Measurements from ENCODE around the gene GPER1. TPM values are rescaled to one million over a fixed set of nuclear protein-coding genes. Genes with fewer than 3 reads are reported as not detected.

Gene GPER1
- total and polyA plus RNA-seq, 8 donors, result 0.20 to 3.5 (median 1.0) TPM

DNA sequence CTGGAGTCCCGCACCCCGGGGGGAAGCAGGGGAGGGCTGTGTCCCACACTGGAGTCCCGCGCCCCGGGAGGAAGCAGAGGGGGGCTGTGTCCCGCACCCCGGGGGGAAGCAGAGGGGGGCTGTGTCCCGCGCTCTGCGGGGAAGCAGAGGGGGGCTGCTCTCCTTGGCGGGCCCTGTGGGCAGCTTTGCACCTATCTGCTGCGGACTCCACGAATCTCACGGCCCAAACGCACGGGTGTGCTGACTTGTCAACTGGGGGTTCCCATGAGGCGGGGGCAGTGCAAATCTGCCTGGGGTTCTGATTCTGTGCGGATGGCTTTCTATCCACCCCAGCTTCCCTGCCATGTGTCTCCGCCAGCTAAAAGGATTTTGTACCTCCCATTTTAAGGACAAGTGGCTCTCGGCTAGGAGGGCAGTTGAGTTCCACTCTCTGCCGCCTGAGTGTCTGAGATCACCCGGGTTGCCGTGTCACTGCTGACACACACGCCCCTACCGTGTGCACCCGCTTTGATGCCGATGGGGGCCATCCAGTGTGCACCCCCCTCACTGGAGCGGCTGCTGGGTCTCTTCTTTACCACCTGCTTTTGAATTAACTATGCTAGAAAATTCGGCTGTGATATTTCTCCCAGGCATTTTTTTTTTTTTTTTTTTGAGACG is 20.5 kb downstream of the GPER1 start:
- Histone ChIP-seq H3K9me3 (no peaks in the 10 kb centered on the region), H3K27me3 (no peaks in the 10 kb centered on the region), H3K4me3 (no peak overlapping the region), H3K4me1 (peaks cover 0 to 2% (median 0%) of the 10 kb centered on the region in 3 donors), H3K27ac (no peak overlapping the region), H3K36me3 (no peaks in the 10 kb centered on the region)
- ATAC-seq (no peak), FAIRE-seq (no peak), DNase-seq (peak in 2 of 6 donors; percentile 48)
- WGBS, 2 donors, result 91 to 96% methylated on average over 29 to 30 of the region's 30 CpGs
- intact Hi-C loops (cut with DNase I), result no loop called here
- TF ChIP-seq, protein P1, sequence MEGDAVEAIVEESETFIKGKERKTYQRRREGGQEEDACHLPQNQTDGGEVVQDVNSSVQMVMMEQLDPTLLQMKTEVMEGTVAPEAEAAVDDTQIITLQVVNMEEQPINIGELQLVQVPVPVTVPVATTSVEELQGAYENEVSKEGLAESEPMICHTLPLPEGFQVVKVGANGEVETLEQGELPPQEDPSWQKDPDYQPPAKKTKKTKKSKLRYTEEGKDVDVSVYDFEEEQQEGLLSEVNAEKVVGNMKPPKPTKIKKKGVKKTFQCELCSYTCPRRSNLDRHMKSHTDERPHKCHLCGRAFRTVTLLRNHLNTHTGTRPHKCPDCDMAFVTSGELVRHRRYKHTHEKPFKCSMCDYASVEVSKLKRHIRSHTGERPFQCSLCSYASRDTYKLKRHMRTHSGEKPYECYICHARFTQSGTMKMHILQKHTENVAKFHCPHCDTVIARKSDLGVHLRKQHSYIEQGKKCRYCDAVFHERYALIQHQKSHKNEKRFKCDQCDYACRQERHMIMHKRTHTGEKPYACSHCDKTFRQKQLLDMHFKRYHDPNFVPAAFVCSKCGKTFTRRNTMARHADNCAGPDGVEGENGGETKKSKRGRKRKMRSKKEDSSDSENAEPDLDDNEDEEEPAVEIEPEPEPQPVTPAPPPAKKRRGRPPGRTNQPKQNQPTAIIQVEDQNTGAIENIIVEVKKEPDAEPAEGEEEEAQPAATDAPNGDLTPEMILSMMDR (IDR thresholded peaks at IDR 0.05), result no peak

DNA sequence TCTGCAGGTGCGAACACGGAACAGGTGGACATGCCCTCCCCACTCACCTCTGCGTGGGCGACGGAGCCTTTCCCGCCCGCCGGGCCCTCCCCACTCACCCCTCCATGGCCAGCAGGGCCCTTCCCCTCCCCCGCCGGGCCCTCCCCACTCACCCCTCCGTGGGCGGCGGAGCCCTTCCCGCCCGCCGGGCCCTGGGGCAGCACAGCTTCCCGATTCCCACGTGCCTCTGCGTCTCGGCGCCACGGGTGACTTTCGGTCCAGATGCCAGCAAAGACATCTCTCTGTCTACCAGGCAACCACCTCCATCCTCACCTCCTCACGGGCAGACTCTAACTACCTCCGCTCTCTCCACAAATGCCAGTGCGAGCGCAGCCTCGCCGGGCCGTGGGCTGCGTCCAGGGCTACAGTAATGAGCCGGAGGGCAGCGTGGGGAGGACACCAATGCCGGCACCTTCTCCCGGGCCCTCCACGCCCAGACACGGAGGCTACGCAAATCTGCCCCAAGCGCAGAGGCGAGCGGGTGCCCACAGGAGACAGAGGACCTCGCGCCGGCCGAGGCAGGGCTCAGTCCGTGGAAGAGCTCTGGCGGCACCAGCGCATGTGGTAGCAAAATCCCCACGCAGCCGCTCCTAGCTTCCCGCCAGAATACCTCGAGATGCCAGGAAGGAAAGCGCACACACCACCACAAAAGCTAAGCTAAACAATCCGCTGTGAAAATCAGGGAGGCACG is 21.8 kb downstream of the GPER1 start:
- Histone ChIP-seq H3K4me1 (no peaks in the 10 kb centered on the region), H3K27me3 (no peaks in the 10 kb centered on the region), H3K4me3 (no peak overlapping the region), H3K36me3 (no peaks in the 10 kb centered on the region), H3K9me3 (no peaks in the 10 kb centered on the region), H3K27ac (no peak overlapping the region)
- FAIRE-seq (no peak), ATAC-seq (no peak), DNase-seq (peak in 2 of 6 donors; percentile 39 to 55)
- 93 to 95% methylated on average over 55 of the region's 55 CpGs for WGBS, 2 donors
- TF ChIP-seq, protein P1 (IDR thresholded peaks at IDR 0.05), result no peak
- intact Hi-C loops (cut with DNase I), result no loop called here

- intact Hi-C loops (cut with DNase I), result no loop called here
- WGBS, 2 donors, result 93 to 94% methylated on average over 28 of the region's 28 CpGs
- ATAC-seq (no peak), FAIRE-seq (no peak), DNase-seq (peak in 2 of 6 donors; percentile 36 to 45)
- no peaks in the 10 kb centered on the region for H3K36me3 ChIP-seq
- H3K27me3 ChIP-seq, result no peaks in the 10 kb centered on the region
- H3K27ac ChIP-seq, result no peak overlapping the region
- H3K4me1 ChIP-seq, result no peaks in the 10 kb centered on the region
- H3K9me3 ChIP-seq, result no peaks in the 10 kb centered on the region
- TF ChIP-seq, protein P1 (IDR thresholded peaks at IDR 0.05), result no peak
- H3K4me3 ChIP-seq, result no peak overlapping the region
Observed at GRCh38 chr7:1110358-1110757, 22.4 kb downstream of the GPER1 start.

DNA sequence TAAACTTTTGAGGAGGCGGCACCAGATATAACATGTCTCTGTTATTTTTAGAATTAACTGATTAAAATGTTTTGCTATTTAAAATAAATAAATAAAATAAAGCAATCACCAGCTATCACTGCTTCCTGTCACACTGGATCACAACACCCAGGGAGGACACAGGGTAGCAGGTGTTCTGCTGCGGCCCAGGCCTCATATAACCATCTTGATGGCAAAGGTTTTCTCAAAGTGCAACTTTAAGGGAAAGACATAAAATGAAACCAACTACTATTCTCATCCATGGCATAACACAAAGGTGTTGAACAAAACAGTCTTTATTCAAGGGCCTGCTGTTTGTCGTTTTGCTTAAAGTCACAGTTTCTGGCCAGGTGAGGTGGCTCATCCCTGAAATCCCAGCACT is 23.2 kb downstream of the GPER1 start:
- H3K4me1 ChIP-seq, result no peaks in the 10 kb centered on the region
- H3K27ac ChIP-seq, result no peak overlapping the region
- intact Hi-C loops (cut with DNase I), result no loop called here
- H3K36me3 ChIP-seq, result no peaks in the 10 kb centered on the region
- TF ChIP-seq, protein P1 (IDR thresholded peaks at IDR 0.05), result no peak
- H3K27me3 ChIP-seq, result no peaks in the 10 kb centered on the region
- FAIRE-seq (no peak), ATAC-seq (no peak), DNase-seq (peak in 1 of 6 donors; percentile 13)
- H3K4me3 ChIP-seq, result no peak overlapping the region
- 87 to 89% methylated on average over 3 of the region's 3 CpGs for WGBS, 2 donors
- no peaks in the 10 kb centered on the region for H3K9me3 ChIP-seq

- TF ChIP-seq, protein P1 (IDR thresholded peaks at IDR 0.05), result no peak
- no peaks in the 10 kb centered on the region for H3K36me3 ChIP-seq
Observed at GRCh38 chr7:1112109-1112508, 24.2 kb downstream of the GPER1 start.

More at GRCh38 chr7:1112109-1112508, 24.2 kb downstream of the GPER1 start:
- no peaks in the 10 kb centered on the region for H3K27me3 ChIP-seq
- no peaks in the 10 kb centered on the region for H3K9me3 ChIP-seq
- FAIRE-seq (no peak), DNase-seq (peak in 2 of 6 donors; percentile 33 to 35), ATAC-seq (no peak)
- no peaks in the 10 kb centered on the region for H3K4me1 ChIP-seq
- no peak overlapping the region for H3K4me3 ChIP-seq
- intact Hi-C loops (cut with DNase I), result no loop called here
- WGBS, 2 donors, result 94% methylated on average over 9 of the region's 9 CpGs
- H3K27ac ChIP-seq, result no peak overlapping the region

Measured in pancreas (tissue), 10 donors.